Dedifferentiated amniotic fluid mesenchymal stem cell (primary cell): Measurements from ENCODE around the gene ERG.

Experiments
- DNase-seq: peaks from one replicate; pipeline ENCODE4 v3.0.0-alpha.2; 2016; ENCODE audit errors: extremely low spot score

ERG gene

GRCh38 chr21:38434913-38435533 is 63.3 kb downstream of the ERG start:
- peak; percentile 40 for DNase-seq

DNA sequence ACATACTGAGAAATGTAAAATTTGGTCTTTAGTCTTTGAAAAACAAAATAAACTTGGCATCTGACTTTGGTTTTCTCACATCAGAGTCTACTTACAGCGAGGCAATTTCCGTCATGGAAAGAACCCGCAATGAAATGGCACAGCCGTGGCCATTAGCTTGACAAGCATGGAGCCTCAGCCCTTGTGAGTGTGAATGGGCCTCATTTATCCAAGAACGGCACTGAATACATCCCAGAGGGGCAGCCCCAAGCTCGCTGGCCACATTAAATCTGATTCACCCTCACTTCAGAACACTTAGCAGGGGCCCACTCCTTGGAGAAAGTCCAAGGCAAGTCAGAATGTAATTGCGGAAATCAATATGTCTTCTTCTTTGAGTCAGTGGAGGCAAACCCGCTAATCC is 64.8 kb downstream of the ERG start:
- DNase-seq: no peak

DNA sequence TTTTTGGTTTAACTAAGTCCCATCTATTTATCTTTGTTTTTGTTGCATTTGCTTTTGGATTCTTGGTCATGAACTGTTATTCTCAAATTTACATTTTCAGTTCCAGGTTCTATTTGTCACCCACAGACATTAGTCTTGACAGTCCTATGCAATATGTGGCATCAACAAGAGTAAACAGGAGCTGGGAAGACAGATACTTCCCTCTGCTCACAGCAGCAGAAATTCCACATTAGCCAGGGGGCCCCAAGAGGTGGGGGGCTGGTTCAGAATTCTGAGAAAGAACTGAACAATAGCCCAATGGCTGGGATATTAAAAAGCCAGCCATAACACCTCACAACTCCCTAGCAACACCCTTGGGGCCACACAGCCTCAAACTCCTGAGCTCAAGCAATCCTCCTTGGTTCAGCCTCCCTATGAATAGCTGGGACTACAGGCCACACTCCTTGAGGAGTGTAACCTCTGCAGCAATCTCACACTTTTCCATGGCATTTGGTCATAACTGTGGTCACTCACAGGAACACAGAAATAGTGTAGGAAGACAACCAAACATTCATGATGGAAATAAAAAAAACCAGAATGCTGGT is 67.8 kb downstream of the ERG start:
- no peak for DNase-seq

DNA sequence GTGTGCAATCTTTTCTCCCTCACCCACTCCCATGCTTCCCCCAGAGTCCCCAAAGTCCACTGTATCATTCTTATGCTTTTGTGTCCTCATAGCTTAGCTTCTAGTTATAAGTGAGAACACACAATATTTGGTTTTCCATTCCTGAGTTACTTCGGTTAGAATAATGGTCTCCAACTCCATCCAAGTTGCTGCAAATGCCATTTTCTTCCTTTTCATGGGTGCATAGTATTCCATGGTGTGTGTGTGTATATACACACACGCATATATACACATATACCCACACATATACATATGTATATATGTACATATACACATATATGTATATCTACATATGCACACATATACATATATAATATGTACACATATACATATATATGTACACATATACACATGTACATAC is 69.3 kb downstream of the ERG start:
- no peak for DNase-seq

DNA sequence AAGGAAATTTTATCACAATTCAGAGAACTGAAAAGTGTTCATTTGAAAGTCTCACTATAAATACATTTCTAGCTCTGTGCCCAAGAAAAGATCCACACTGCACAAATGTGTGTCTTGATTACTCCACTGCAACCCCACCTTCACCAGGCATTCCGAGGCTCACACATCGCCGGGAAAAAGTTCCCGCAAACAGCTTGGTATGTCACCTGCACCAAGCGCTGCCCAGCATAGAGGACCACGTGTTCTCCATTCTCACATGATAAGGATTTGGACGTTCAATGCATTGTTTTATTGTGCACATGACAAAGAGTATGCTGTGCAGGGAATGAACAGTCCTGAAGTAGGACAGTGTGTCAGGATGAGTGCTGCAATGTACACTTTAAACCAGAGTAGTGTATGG is 70.1 kb downstream of the ERG start:
- no peak for DNase-seq

- DNase-seq: no peak
Measured at GRCh38 chr21:38424305-38425019, 73.8 kb downstream of the ERG start.

- DNase-seq: no peak
Measured at GRCh38 chr21:38422082-38422481, 76.2 kb downstream of the ERG start.

DNA sequence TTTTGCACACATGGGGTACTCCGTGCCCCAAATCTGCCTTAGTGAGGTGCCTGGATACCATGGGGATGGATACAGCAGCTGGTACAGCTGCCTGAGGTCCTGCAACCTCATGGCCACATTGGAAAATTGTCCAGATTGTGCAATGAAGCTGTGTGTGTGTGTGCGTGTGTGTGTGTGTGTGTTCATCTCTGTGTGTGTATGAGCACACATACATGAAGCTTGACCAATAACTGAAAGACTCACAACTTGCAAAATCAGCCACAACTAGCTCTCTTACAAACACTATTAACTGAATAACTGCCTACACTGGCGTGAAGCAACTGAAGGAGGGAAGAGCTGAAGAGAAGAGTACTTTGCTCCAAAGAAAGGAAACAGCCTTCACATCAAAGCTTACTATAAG is 78.1 kb downstream of the ERG start:
- DNase-seq: no peak

DNA sequence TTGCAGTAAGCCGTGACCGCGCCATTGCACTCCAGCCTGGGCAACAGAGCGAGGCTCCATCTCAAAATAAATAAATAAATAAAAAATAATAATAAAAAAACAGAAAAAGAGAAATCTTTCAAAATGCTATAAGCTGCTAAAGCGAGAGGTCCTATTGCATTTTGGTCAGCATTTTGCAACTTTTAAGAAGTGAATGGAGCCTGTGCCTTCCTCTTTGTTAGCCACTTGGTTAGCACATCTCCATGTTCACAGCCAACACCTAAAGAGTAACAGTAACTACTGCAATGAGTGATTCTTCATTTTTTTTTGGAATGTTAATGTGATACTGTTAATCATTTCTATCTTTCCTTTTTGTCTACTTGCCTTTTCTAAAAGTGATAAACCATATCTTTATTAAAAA is 80.6 kb downstream of the ERG start:
- no peak for DNase-seq

GRCh38 chr21:38416791-38417190 is 81.5 kb downstream of the ERG start:
- DNase-seq: no peak

- DNase-seq: peak; percentile 54
Measured at GRCh38 chr21:38413958-38414548, 84.2 kb downstream of the ERG start.

DNA sequence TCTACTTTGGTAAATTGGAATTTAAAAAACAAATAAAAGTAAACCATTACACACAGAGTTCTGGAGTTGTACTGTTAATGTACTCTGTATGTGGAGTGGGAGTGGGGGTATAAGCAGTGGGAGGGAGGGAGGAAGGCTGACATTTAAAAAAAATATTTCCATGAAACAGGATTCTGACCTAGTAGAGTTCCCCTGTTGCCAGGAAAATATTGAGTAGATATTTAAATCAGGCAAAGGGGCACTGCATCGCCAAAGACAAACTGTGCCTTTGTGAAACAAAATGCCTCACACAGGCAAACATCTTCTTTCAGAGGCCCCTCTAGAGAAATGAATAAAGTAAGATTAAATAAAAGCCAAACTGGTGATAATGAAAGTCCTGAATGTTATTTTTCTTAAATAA is 87.8 kb downstream of the ERG start:
- DNase-seq: no peak

GRCh38 chr21:38409907-38410306 is 88.4 kb downstream of the ERG start:
- DNase-seq: no peak

DNA sequence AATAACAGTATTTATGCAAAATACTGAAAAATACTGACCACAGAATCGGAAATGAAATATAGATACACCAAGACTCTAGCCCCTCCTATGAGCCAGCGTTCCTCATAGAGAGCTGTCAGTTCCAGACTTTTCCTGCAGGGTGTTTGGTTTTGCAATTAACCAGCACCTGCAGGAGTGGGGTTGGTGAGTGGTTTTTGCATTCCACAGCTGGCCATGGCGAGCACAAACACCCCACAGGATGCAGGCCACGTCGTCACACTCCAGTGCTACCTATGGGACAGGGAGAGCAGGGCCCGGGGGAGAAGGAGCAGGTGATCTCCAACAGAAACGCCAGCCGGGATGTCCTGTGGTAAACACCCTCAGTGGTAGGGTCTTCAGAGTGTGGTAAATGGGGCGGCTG is 94.1 kb downstream of the ERG start:
- no peak for DNase-seq

DNA sequence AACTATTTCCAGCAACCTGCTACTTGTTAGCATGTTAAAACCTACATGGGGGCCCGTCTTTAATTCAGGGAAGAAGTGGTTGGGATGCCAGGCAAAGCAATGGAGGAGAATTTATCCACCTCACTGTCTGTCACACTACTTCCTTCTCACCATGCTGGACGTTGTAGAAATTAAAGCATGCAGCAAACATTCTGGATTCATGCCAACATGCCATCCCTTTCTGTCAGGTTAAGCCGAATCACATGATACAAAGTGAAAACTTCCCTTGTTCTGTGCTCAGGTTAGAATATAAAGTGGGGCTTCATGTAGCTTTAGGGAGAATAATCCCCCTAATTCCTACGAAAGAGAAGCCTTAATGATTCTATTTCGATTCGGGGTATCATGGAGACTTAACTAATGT is 95.5 kb downstream of the ERG start:
- no peak for DNase-seq

DNA sequence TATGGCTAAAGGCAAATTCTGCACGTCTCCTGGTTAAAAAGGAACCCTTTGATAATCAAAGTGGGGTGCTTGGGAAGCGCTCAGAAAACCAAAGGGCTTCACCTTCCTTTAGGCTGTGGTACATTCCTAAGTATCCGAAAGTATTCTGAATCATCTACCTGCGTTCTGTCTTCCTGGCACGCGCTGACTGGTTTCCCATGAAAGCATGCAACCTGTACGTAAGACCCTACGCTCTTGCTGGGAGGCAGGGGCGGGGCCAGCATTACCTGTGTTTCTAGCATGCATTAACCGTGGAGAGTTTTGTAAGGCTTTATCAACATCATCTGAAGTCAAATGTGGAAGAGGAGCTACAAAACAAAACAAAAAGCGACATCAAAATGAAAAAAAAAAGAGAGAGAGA is 96.0 kb downstream of the ERG start:
- DNase-seq: no peak

- DNase-seq: no peak
Measured at GRCh38 chr21:38401191-38401926, 96.9 kb downstream of the ERG start.

DNA sequence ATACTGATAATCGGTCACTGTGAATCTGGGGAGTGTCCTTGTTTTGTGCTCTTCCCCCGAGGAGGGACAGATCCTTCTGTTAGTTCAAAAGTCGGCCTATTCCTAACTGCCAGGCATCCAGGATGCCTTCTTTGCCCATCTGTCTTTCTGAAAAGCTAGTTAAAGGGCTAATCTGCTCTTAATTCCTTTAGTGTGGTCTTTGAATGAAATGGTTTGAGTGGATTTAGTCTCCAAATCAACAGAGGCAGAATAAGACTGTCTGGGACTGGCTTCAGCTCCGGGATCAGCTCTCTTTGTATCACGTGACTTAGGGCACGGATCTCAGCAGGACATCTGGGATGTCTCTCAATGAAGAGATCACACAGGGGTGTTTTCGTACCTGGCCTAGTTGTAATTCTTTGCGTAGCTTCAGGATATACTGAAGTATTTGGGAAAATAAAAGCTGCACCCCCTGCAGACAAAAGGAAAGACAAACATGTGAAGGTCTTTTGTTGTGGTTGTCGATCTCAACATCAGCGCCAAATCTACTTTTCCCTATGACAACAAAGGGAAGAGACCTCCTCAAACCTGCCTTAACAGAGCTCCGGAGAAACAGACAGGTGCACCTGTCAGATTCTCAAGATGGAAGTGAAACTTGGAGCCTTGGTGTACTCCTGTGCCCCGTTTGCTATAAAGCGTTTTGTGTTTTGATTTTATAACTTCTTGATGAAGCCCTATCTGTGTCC is 97.9 kb downstream of the ERG start:
- DNase-seq: no peak

DNA sequence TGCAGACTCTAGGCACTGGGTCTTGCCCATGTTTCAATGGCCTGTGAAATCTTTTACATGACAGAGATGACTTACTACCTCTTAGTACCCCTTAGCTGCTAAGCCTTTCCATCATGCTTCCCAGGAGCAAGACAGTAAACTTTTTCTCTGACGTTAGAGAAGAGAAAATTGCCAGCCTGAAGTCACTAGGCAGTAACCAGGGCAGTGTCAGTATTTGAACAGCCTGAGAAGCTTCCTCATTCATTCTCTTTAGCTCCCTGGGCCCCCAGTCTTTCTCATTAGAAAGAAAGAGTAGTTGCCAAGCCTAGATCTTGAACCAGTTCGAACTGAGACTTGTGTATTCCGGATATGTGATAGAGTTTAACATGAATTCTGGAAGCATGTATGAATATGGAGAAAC is 99.2 kb downstream of the ERG start:
- DNase-seq: no peak

GRCh38 chr21:38396325-38396724 is 102.0 kb downstream of the ERG start:
- no peak for DNase-seq

- DNase-seq: no peak
Measured at GRCh38 chr21:38395581-38395980, 102.7 kb downstream of the ERG start.

DNA sequence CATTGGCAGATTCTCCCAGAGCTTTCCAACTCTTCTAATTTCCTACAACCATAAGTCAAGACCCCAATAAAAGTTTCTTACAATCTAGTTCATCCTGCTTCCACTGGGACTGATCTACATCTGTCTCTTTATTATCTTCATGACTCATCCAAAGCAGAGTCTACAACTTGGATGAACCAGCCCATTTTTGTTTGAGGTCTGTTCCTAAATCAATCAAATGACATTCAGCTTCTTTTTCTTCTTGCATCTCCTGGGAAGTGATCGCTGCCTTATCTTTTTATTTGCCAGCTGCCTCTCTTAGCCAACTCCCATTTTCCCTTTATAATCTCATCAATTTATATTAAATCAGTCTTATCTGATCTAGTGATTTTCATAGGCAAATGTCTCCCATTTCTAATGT is 105.6 kb downstream of the ERG start:
- DNase-seq: no peak
